Measurements from ENCODE around the gene ZDHHC8.

The ZDHHC8 gene

DNA sequence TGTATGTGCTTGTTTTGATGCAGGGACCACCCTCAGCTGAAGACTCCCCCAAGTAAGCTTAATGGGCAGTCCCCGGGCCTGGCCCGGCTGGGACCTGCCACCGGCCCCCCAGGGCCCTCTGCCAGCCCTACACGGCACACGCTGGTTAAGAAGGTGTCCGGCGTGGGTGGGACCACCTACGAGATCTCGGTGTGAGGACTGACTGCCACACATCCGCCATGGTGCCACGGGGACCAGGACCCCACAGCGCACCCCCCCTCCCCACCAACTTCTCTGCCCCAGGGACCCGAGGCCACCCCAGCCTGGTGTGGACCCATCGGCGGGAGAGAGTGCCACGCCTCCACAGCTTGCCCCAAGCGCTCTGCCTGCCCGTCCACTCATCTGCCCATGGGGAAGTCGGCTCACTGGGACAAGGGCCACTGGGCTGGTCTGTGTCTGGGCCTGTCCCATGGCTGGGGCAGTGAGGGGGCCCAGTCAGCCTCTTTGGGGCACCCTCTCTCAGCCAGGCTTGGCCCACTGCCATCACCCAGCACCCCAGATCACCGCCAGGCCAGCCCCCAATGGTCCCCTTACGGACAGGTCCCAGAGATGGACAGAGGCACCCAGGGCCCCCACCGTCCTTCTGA is 13.7 kb downstream of the ZDHHC8 start:
- Histone ChIP-seq H3K27ac (ENCODE audit: low read length, poor library complexity, severe bottlenecking) (no peak overlapping the region), H2AK5ac (ENCODE audit: low read length, severe bottlenecking) (no peak overlapping the region), H3K23ac (ENCODE audit: low read length in 2 of 2) (no peak overlapping the region), H2BK12ac (ENCODE audit: low read length in 2 of 2) (no peak overlapping the region), H3K4me2 (ENCODE audit: low read length, poor library complexity, severe bottlenecking) (no peak overlapping the region), H4K8ac (ENCODE audit: low read length) (no peak overlapping the region), H3K27me3 (ENCODE audit: control insufficient read depth in 1 of 2, insufficient read depth in 1 of 2, low read length in 2 of 2) (no peaks in the 10 kb centered on the region), H3K18ac (ENCODE audit: low read depth in 1 of 2, low read length in 2 of 2) (no peak overlapping the region), H4K91ac (ENCODE audit: low read length) (no peak overlapping the region), H2BK5ac (ENCODE audit: low read depth, low read length, poor library complexity, severe bottlenecking) (no peak overlapping the region), H3K9me3 (ENCODE audit: control insufficient read depth, low read length) (no peaks in the 10 kb centered on the region), H3K9ac (ENCODE audit: low read length) (no peak overlapping the region), H3K36me3 (ENCODE audit: control insufficient read depth in 1 of 2, insufficient read depth in 2 of 2, low read depth in 1 of 2, low read length in 2 of 2) (peaks cover 8 to 73% of the 10 kb centered on the region in 2 experiments), H2BK120ac (ENCODE audit: low read depth, low read length) (no peak overlapping the region), H2BK15ac (ENCODE audit: low read depth, poor library complexity, severe bottlenecking) (no peak overlapping the region), H3K4ac (ENCODE audit: low read depth in 1 of 2, low read length in 2 of 2) (no peak overlapping the region), H2AFZ (ENCODE audit: low read depth, low read length) (no peak overlapping the region), H3K4me1 (ENCODE audit: control insufficient read depth, insufficient read depth, low read depth, low read length) (peaks cover 49% of the 10 kb centered on the region), H3K79me1 (replicated peaks; ENCODE audit: low read length, poor library complexity, severe bottlenecking) (peaks cover 32% of the 10 kb centered on the region), H3K14ac (ENCODE audit: low read length in 2 of 2) (no peak overlapping the region), H3K4me3 (ENCODE audit: insufficient read depth in 1 of 2, low read depth in 1 of 2, low read length in 2 of 2) (no peak overlapping the region)
- no peak for DNase-seq
- 96% methylated on average over 22 of the region's 22 CpGs for WGBS

DNA sequence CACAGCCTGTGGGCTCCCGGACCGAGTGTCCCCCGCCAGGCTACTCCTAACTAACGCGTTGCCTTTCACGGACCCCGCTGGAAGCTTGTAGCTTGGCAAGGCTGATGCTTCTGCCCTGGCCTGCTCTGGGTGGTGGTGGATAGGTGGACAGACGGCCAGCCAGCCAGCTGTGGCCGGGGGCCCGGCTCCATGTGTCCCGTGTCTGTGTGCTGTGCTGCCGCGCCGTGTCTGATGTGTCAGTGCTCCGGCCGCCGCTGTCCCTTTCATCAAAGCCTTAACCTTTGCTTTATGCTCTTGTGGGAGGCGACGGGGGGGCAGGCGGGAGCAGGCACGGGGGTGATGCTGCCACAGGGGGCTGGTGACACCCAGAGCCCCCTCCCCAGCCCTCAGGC is 14.2 kb downstream of the ZDHHC8 start:
- H3K18ac ChIP-seq (ENCODE audit: low read depth in 1 of 2, low read length in 2 of 2) = no peak overlapping the region
- H3K4ac ChIP-seq (ENCODE audit: low read depth in 1 of 2, low read length in 2 of 2) = no peak overlapping the region
- H3K9ac ChIP-seq (ENCODE audit: low read length) = no peak overlapping the region
- no peak overlapping the region for H2BK5ac ChIP-seq (ENCODE audit: low read depth, low read length, poor library complexity, severe bottlenecking)
- no peak overlapping the region for H3K4me3 ChIP-seq (ENCODE audit: insufficient read depth in 1 of 2, low read depth in 1 of 2, low read length in 2 of 2)
- no peak overlapping the region for H4K91ac ChIP-seq (ENCODE audit: low read length)
- H3K9me3 ChIP-seq (ENCODE audit: control insufficient read depth, low read length) = no peaks in the 10 kb centered on the region
- peaks cover 28% of the 10 kb centered on the region for H3K79me1 ChIP-seq (replicated peaks; ENCODE audit: low read length, poor library complexity, severe bottlenecking)
- H4K8ac ChIP-seq (ENCODE audit: low read length) = no peak overlapping the region
- peaks cover 44% of the 10 kb centered on the region for H3K4me1 ChIP-seq (ENCODE audit: control insufficient read depth, insufficient read depth, low read depth, low read length)
- no peak overlapping the region for H3K4me2 ChIP-seq (ENCODE audit: low read length, poor library complexity, severe bottlenecking)
- no peak overlapping the region for H3K14ac ChIP-seq (ENCODE audit: low read length in 2 of 2)
- no peak overlapping the region for H2BK12ac ChIP-seq (ENCODE audit: low read length in 2 of 2)
- no peak for DNase-seq
- H2BK15ac ChIP-seq (ENCODE audit: low read depth, poor library complexity, severe bottlenecking) = no peak overlapping the region
- H2AFZ ChIP-seq (ENCODE audit: low read depth, low read length) = no peak overlapping the region
- H2AK5ac ChIP-seq (ENCODE audit: low read length, severe bottlenecking) = no peak overlapping the region
- H2BK120ac ChIP-seq (ENCODE audit: low read depth, low read length) = no peak overlapping the region
- H3K36me3 ChIP-seq (ENCODE audit: control insufficient read depth in 1 of 2, insufficient read depth in 2 of 2, low read depth in 1 of 2, low read length in 2 of 2) = peaks cover 8 to 68% of the 10 kb centered on the region in 2 experiments
- H3K27me3 ChIP-seq (ENCODE audit: control insufficient read depth in 1 of 2, insufficient read depth in 1 of 2, low read length in 2 of 2) = no peaks in the 10 kb centered on the region
- H3K27ac ChIP-seq (ENCODE audit: low read length, poor library complexity, severe bottlenecking) = no peak overlapping the region
- no peak overlapping the region for H3K23ac ChIP-seq (ENCODE audit: low read length in 2 of 2)
- WGBS = 93% methylated on average over 21 of the region's 21 CpGs

DNA sequence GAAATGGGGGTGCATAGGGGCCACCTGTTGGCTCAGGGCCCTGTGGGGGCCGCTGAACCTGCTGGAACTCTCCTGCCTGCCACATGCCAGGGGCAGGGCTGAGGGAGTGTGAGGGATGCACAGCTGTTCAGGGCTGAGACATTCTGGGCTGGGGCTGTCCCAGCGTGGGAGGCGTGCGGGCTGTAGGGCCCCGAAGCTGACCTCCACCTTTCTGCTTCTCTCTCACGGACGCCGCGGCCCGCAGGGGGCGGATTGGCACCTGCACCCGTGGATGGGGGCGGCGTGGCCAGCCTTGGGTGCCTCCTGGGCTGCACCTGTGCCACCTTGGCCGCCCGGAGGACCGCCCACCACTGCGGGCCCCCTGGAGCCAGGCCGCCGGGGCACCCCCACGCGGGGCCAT is 15.2 kb downstream of the ZDHHC8 start:
- Histone ChIP-seq H2AK5ac (ENCODE audit: low read length, severe bottlenecking) (no peak overlapping the region), H3K4me2 (ENCODE audit: low read length, poor library complexity, severe bottlenecking) (no peak overlapping the region), H3K9me3 (ENCODE audit: control insufficient read depth, low read length) (no peaks in the 10 kb centered on the region), H3K9ac (ENCODE audit: low read length) (no peak overlapping the region), H3K4me1 (ENCODE audit: control insufficient read depth, insufficient read depth, low read depth, low read length) (peaks cover 35% of the 10 kb centered on the region), H4K8ac (ENCODE audit: low read length) (no peak overlapping the region), H2BK5ac (ENCODE audit: low read depth, low read length, poor library complexity, severe bottlenecking) (no peak overlapping the region), H3K23ac (ENCODE audit: low read length in 2 of 2) (no peak overlapping the region), H3K18ac (ENCODE audit: low read depth in 1 of 2, low read length in 2 of 2) (no peak overlapping the region), H4K91ac (ENCODE audit: low read length) (no peak overlapping the region), H2BK12ac (ENCODE audit: low read length in 2 of 2) (no peak overlapping the region), H3K4me3 (ENCODE audit: insufficient read depth in 1 of 2, low read depth in 1 of 2, low read length in 2 of 2) (no peak overlapping the region), H3K27ac (ENCODE audit: low read length, poor library complexity, severe bottlenecking) (no peak overlapping the region), H2BK120ac (ENCODE audit: low read depth, low read length) (no peak overlapping the region), H3K79me1 (replicated peaks; ENCODE audit: low read length, poor library complexity, severe bottlenecking) (peaks cover 28% of the 10 kb centered on the region), H3K4ac (ENCODE audit: low read depth in 1 of 2, low read length in 2 of 2) (no peak overlapping the region), H3K27me3 (ENCODE audit: control insufficient read depth in 1 of 2, insufficient read depth in 1 of 2, low read length in 2 of 2) (no peaks in the 10 kb centered on the region), H2BK15ac (ENCODE audit: low read depth, poor library complexity, severe bottlenecking) (no peak overlapping the region), H3K36me3 (ENCODE audit: control insufficient read depth in 1 of 2, insufficient read depth in 2 of 2, low read depth in 1 of 2, low read length in 2 of 2) (peaks cover 8 to 63% of the 10 kb centered on the region in 2 experiments), H2AFZ (ENCODE audit: low read depth, low read length) (no peak overlapping the region), H3K14ac (ENCODE audit: low read length in 2 of 2) (no peak overlapping the region)
- 91% methylated on average over 22 of the region's 22 CpGs for WGBS
- no peak for DNase-seq

- H2BK5ac ChIP-seq (ENCODE audit: low read depth, low read length, poor library complexity, severe bottlenecking) = no peak overlapping the region
- no peak overlapping the region for H2AK5ac ChIP-seq (ENCODE audit: low read length, severe bottlenecking)
- no peak overlapping the region for H3K4ac ChIP-seq (ENCODE audit: low read depth in 1 of 2, low read length in 2 of 2)
- H3K18ac ChIP-seq (ENCODE audit: low read depth in 1 of 2, low read length in 2 of 2) = no peak overlapping the region
- H2BK12ac ChIP-seq (ENCODE audit: low read length in 2 of 2) = no peak overlapping the region
- H2BK120ac ChIP-seq (ENCODE audit: low read depth, low read length) = no peak overlapping the region
- WGBS = 89% methylated on average over 11 of the region's 14 CpGs
- no peak overlapping the region for H3K4me2 ChIP-seq (ENCODE audit: low read length, poor library complexity, severe bottlenecking)
- DNase-seq = no peak
- no peak overlapping the region for H2AFZ ChIP-seq (ENCODE audit: low read depth, low read length)
- H3K4me3 ChIP-seq (ENCODE audit: insufficient read depth in 1 of 2, low read depth in 1 of 2, low read length in 2 of 2) = no peak overlapping the region
- no peak overlapping the region for H4K8ac ChIP-seq (ENCODE audit: low read length)
- H3K14ac ChIP-seq (ENCODE audit: low read length in 2 of 2) = no peak overlapping the region
- H3K23ac ChIP-seq (ENCODE audit: low read length in 2 of 2) = no peak overlapping the region
- H3K79me1 ChIP-seq (replicated peaks; ENCODE audit: low read length, poor library complexity, severe bottlenecking) = peaks cover 28% of the 10 kb centered on the region
- H3K4me1 ChIP-seq (ENCODE audit: control insufficient read depth, insufficient read depth, low read depth, low read length) = peaks cover 28% of the 10 kb centered on the region
- no peak overlapping the region for H4K91ac ChIP-seq (ENCODE audit: low read length)
- H3K27ac ChIP-seq (ENCODE audit: low read length, poor library complexity, severe bottlenecking) = no peak overlapping the region
- H3K9me3 ChIP-seq (ENCODE audit: control insufficient read depth, low read length) = no peaks in the 10 kb centered on the region
- H3K36me3 ChIP-seq (ENCODE audit: control insufficient read depth in 1 of 2, insufficient read depth in 2 of 2, low read depth in 1 of 2, low read length in 2 of 2) = peaks cover 8 to 60% of the 10 kb centered on the region in 2 experiments
- no peak overlapping the region for H3K9ac ChIP-seq (ENCODE audit: low read length)
- no peak overlapping the region for H2BK15ac ChIP-seq (ENCODE audit: low read depth, poor library complexity, severe bottlenecking)
- H3K27me3 ChIP-seq (ENCODE audit: control insufficient read depth in 1 of 2, insufficient read depth in 1 of 2, low read length in 2 of 2) = peaks cover 0 to 1% of the 10 kb centered on the region in 2 experiments
Measured at GRCh38 chr22:20147237-20147988, 15.8 kb downstream of the ZDHHC8 start.
